Measurements from ENCODE around the gene SLC26A2.

GRCh38 chr5:149946118-149946517, 14.4 kb upstream of the SLC26A2 start:
- TF ChIP-seq POLR2AphosphoS5 (IDR thresholded peaks at IDR 0.05; ENCODE audit: low read depth, low read length) (no peak), TAF1 (IDR thresholded peaks at IDR 0.05; ENCODE audit: borderline replicate concordance, low read depth, low read length) (no peak), POLR2A (IDR thresholded peaks at IDR 0.05; ENCODE audit: low read depth, low read length) (no peak)

Measured in GM12892 (cell line).